Brain pericyte (primary cell): Measurements from ENCODE around the gene DDX27.

Experiments
- DNase-seq: peaks from one replicate; pipeline ENCODE4 v3.0.0-alpha.2; 2012; ENCODE audit warnings: low read depth, low spot score

DDX27 gene

GRCh38 chr20:49276961-49277785, 58.0 kb downstream of the DDX27 start:
- DNase-seq = no peak

GRCh38 chr20:49277786-49278035, 58.5 kb downstream of the DDX27 start:
- DNase-seq = no peak

GRCh38 chr20:49278036-49278817, 59.0 kb downstream of the DDX27 start, which contains the start of gene ZNFX1:
Gene ZNFX1, minus strand, starts transcription at chr20:49278057. Its CDS starts 2,218 bp downstream, at chr20:49275839.
- DNase-seq = peak; percentile 96

GRCh38 chr20:49278818-49279676, 59.8 kb downstream of the DDX27 start:
- DNase-seq = no peak

GRCh38 chr20:49279677-49280462, 60.7 kb downstream of the DDX27 start:
- DNase-seq = no peak

GRCh38 chr20:49280463-49281058, 61.3 kb downstream of the DDX27 start:
- no peak for DNase-seq

GRCh38 chr20:49281059-49281912, 62.1 kb downstream of the DDX27 start:
- DNase-seq = no peak

- DNase-seq = no peak
These were observed 62.8 kb downstream of the DDX27 start for GRCh38 chr20:49281913-49282467.

GRCh38 chr20:49282584-49283171, 63.5 kb downstream of the DDX27 start:
- no peak for DNase-seq

GRCh38 chr20:49283176-49283702, 64.0 kb downstream of the DDX27 start:
- DNase-seq = no peak

- DNase-seq = no peak
These were observed 64.7 kb downstream of the DDX27 start for GRCh38 chr20:49283703-49284625.

GRCh38 chr20:49284818-49285217, 65.6 kb downstream of the DDX27 start:
- no peak for DNase-seq

- no peak for DNase-seq
These were observed 66.0 kb downstream of the DDX27 start for GRCh38 chr20:49285233-49285668.

- DNase-seq = no peak
These were observed 66.7 kb downstream of the DDX27 start for GRCh38 chr20:49285813-49286494.

GRCh38 chr20:49286689-49287551, 67.7 kb downstream of the DDX27 start:
- no peak for DNase-seq

GRCh38 chr20:49287555-49288249, 68.5 kb downstream of the DDX27 start:
- DNase-seq = no peak
